K562 (cell line): ENCODE results near the gene ST6GAL1. TPM values are rescaled to one million over a fixed set of nuclear protein-coding genes. Genes with fewer than 3 reads are reported as not detected.

Experiments
- CREB1 ChIP-seq, 2 experiments: sonication (generic) in 1 of 2; formaldehyde crosslinking in 1 of 2; IDR thresholded peaks; 2 replicates each; pipeline versions ENCODE4 v1.6.1 to v1.8.0; 2012 to 2022; ENCODE audit warnings: inconsistent platforms in 1 of 2, mild to moderate bottlenecking in 1 of 2, missing genetic modification reagents in 1 of 2, moderate library complexity in 1 of 2
- CSDE1 ChIP-seq, 2 experiments: fragments of 450-650 bp; IDR thresholded peaks; 2 replicates each; pipeline ENCODE4 v1.6.1; 2016; ENCODE audit warnings: mild to moderate bottlenecking in 1 of 2
- DACH1 ChIP-seq: fragments of 450-650 bp; IDR thresholded peaks from 2 replicates; pipeline ENCODE4 v1.6.1; 2018; ENCODE audit not compliant: partially characterized antibody
- FOXP1 ChIP-seq: sonication (generic); formaldehyde crosslinking; IDR thresholded peaks from 2 replicates; pipeline ENCODE4 v1.8.0; 2022; ENCODE audit warnings: mild to moderate bottlenecking, missing genetic modification reagents
- GTF3C2 ChIP-seq: IDR thresholded peaks from 3 replicates; pipeline ENCODE4 v1.6.1; 2011; ENCODE audit warnings: borderline replicate concordance, mild to moderate bottlenecking, moderate library complexity; ENCODE audit not compliant: insufficient read length; ENCODE audit errors: extremely low read depth
- ILF3 ChIP-seq: fragments of 450-650 bp; IDR thresholded peaks from 2 replicates; pipeline ENCODE4 v1.6.1; 2018; ENCODE audit warnings: antibody characterized with exemption, mild to moderate bottlenecking, moderate library complexity, borderline replicate concordance
- L3MBTL2 ChIP-seq: fragments of 450-650 bp; IDR thresholded peaks from 2 replicates; pipeline ENCODE4 v1.6.1; 2016; ENCODE audit warnings: mild to moderate bottlenecking, moderate library complexity
- PHB2 ChIP-seq: fragments of 450-650 bp; IDR thresholded peaks from 2 replicates; pipeline ENCODE4 v1.6.1; 2017; ENCODE audit warnings: low read depth
- PYGO2 ChIP-seq: fragments of 450-650 bp; IDR thresholded peaks from 2 replicates; pipeline ENCODE4 v1.6.1; 2016; ENCODE audit warnings: mild to moderate bottlenecking, missing genetic modification characterization, moderate library complexity, missing compliant biosample characterization
- RAD21 ChIP-seq, 2 experiments: fragments of 250-450 bp in 1 of 2; fragments of 450-650 bp in 1 of 2; sonication (Bioruptor Pico) in 1 of 2; formaldehyde crosslinking in 1 of 2; IDR thresholded peaks in 1 of 2; conservative IDR thresholded peaks in 1 of 2; 2 replicates each; pipeline versions ENCODE4 v1.4.0 to v1.8.0; 2020 to 2022; ENCODE audit warnings: mild to moderate bottlenecking in 2 of 2, moderate library complexity in 1 of 2
- TCF3 ChIP-seq: sonication (generic); formaldehyde crosslinking; IDR thresholded peaks from 2 replicates; pipeline ENCODE4 v1.4.0; 2020; ENCODE audit warnings: mild to moderate bottlenecking, missing genetic modification reagents
- XRCC3 ChIP-seq: fragments of 450-650 bp; IDR thresholded peaks from 2 replicates; pipeline ENCODE4 v1.6.1; 2017; ENCODE audit warnings: mild to moderate bottlenecking, moderate library complexity
- ZBTB12 ChIP-seq: fragments of 250-450 bp; sonication (Bioruptor Pico); IDR thresholded peaks from 2 replicates; pipeline ENCODE4 v1.4.0; 2020
- ZBTB40 ChIP-seq, 2 experiments: fragments of 450-650 bp in 1 of 2; sonication (generic) in 1 of 2; formaldehyde crosslinking in 1 of 2; IDR thresholded peaks; 2 replicates each; pipeline versions ENCODE4 v1.7.1 to v1.9.0; 2016 to 2022; ENCODE audit warnings: inconsistent platforms in 1 of 2, mild to moderate bottlenecking in 1 of 2, missing genetic modification reagents in 1 of 2
- ZNF324 ChIP-seq: fragments of 250-450 bp; sonication (Bioruptor Pico); IDR thresholded peaks from 2 replicates; pipeline ENCODE4 v1.4.0; 2020; ENCODE audit warnings: mild to moderate bottlenecking
- polyA plus RNA-seq, 8 experiments: library from polyadenylated mRNA; depleted of rRNA in 4 of 8; stranded (reverse) in 5 of 8; unstranded in 3 of 8; fragments of >200 nt; fragmentation: Nextera tagmentation in 2 of 8; fragmentation: Illumina TruSeq in 1 of 8; extraction: Ambion mirVana in 2 of 8; extraction: Trizol in 1 of 8; gene quantifications; 2 replicates each; pipeline versions ENCODE4 v1.2.1 to v1.2.3, GENCODE V29; 2011 to 2014; ENCODE audit warnings: inconsistent platforms in 1 of 8, missing spikeins in 1 of 8
- total RNA-seq, 7 experiments: library from RNA; depleted of rRNA in 6 of 7; stranded (reverse); fragments of >200 nt in 6 of 7; fragmentation: Illumina TruSeq in 2 of 7; extraction: Trizol in 2 of 7; gene quantifications; 2 replicates each; pipeline versions ENCODE4 v1.2.1 to v1.2.3, GENCODE V29; 2011 to 2021; ENCODE audit warnings: low replicate concordance in 1 of 7

Gene ST6GAL1
- total and polyA plus RNA-seq, 9 of the 15 experiments (the other 6 are each of a cell fraction or from before 2014, with no cell fraction given), result 31.9 to 145 (median 71.0) TPM

GRCh38 chr3:187019542-187020072 lies 89.3 kb downstream of the ST6GAL1 start (continued):
- TF ChIP-seq GTF3C2 (no peak), L3MBTL2 (no peak), PHB2 (no peak), CREB1 (IDR thresholded peaks at IDR 0.05) (no peak), CREB1 (CRISPR knock-in tag; IDR thresholded peaks at IDR 0.05) (no peak), ZBTB40 (IDR thresholded peaks at IDR 0.05) (no peak), ZBTB40 (CRISPR knock-in tag; IDR thresholded peaks at IDR 0.05) (no peak), DACH1 (no peak), FOXP1 (no peak), CSDE1 (IDR thresholded peaks at IDR 0.05) (no peak), ZNF324 (CRISPR knock-in tag) (no peak), RAD21 (CRISPR knock-in tag; conservative IDR thresholded peaks at IDR 0.05 in 1 of 2, IDR thresholded peaks at IDR 0.05 in 1 of 2) (peak in 1 of 2 experiments; percentile 36; a peak in 2 of 4 replicates), ZBTB12 (no peak), PYGO2 (tag) (no peak), TCF3 (CRISPR knock-in tag) (peak; percentile 21; the same call in 1 of the 2 replicates), XRCC3 (no peak), ILF3 (no peak)
